Activated T-cell treated with anti-CD3 and anti-CD28 coated beads, Interleukin-2, amount 50 U/mL, for 48 hours (primary cell): ENCODE data around the gene CT47B1.
"Not testable (repeated sequence)": the region's sequence is repeated elsewhere in the genome, so short reads cannot be mapped to it uniquely, and the experiment has no call there.

Source experiments
- DNase-seq, 2 experiments: peaks; one replicate each; pipeline ENCODE4 v3.0.0-alpha.2; 2020

The CT47B1 gene

GRCh38 chrX:120875766-120876165 is at the start of gene CT47B1:
CT47B1 (minus strand) TSS chrX:120875866; CDS start chrX:120875670, 196 bp downstream.
- DNase-seq, result not testable (repeated sequence)

GRCh38 chrX:120874678-120875557 is 748 bp downstream of the CT47B1 start:
- DNase-seq, result no peak

- DNase-seq, result no peak
Observed at GRCh38 chrX:120857240-120857639, 18.4 kb downstream of the CT47B1 start.

DNA sequence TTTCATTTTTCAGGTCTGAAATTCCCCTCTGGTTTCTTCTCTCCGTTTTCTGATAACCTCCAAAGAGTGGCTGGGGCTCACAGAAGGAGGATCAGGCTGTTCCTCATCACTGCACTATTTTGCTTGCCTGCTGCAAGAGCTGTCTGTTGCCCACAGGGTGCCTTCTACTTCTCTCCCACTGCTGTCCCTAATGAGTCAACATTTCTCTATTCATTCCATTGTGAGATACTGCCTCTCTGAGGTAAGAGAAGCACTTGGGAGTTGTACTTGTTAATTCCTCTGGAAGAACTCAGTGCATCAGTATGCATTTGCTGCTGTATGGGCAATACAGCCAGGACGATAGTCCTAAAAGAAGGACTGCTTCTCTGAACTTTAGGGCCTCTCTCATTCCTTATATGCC is 34.8 kb downstream of the CT47B1 start:
- no peak for DNase-seq

- DNase-seq, result no peak
Observed at GRCh38 chrX:120839491-120839890, 36.2 kb downstream of the CT47B1 start.

DNA sequence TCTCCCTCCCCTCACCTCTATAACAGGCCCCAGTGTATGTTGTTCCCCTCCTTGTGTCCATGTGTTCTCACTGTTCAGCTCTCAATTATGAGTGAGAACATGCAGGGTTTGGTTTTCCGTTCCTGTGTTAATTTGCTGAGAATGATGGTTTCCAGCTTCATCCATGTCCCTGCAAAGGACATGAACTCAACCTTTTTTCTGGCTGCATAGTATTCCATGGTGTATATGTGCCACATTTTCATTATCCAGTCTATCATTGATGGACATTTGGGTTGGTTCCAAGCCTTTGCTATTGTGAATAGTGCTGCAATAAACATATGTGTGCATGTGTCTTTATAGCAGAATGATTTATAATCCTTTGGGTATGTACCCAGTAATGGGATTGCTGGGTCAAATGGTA is 48.5 kb downstream of the CT47B1 start:
- not testable (repeated sequence) for DNase-seq

DNA sequence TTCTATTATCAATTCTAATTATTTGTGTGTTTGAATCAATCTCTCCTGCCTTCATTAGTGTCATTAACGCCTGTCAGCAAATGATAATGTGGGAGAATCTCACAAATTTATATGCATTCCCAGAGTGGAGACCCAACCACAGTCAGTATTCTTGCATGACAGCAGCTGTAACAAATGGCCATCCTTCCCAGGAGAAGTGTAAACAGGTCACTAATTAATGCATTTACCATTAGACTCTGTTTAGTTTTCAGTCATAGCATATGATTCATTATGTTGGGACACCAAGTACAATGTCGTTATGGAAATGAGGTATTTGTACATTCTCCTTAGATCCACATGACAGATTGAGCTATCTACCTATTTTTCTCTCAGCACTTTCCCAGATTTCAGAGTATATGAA is 50.5 kb downstream of the CT47B1 start:
- no peak for DNase-seq

DNA sequence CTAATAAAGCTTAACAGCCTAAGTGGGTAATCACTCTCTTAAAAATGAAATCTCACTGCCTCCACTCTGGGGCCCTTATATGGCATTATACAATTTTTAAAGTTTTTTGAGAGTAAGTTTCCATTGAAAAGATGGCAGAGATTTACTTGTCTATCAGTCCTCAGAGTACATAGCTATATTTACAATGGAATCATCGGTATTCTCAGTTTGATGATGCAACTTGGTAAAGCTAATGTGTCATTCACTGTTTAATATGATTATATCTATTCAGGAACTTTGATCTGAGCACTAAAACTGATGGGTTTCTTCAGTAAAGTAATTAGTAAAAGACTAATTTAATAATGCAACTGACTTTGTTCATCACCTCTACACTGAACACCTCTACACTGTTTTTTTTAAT is 51.6 kb downstream of the CT47B1 start:
- DNase-seq, result no peak

GRCh38 chrX:120823556-120823955 is 52.1 kb downstream of the CT47B1 start:
- DNase-seq, result no peak
